Measurements from ENCODE around the gene DAW1. TPM values are rescaled to one million over a fixed set of nuclear protein-coding genes. Genes with fewer than 3 reads are reported as not detected.
"Not testable (repeated sequence)": the region's sequence is repeated elsewhere in the genome, so short reads cannot be mapped to it uniquely, and the experiment has no call there.

The DAW1 gene
- total and polyA plus RNA-seq, 2 of the 13 experiments (the other 11 are each of a cell fraction or from before 2014, with no cell fraction given): not detected

DNA sequence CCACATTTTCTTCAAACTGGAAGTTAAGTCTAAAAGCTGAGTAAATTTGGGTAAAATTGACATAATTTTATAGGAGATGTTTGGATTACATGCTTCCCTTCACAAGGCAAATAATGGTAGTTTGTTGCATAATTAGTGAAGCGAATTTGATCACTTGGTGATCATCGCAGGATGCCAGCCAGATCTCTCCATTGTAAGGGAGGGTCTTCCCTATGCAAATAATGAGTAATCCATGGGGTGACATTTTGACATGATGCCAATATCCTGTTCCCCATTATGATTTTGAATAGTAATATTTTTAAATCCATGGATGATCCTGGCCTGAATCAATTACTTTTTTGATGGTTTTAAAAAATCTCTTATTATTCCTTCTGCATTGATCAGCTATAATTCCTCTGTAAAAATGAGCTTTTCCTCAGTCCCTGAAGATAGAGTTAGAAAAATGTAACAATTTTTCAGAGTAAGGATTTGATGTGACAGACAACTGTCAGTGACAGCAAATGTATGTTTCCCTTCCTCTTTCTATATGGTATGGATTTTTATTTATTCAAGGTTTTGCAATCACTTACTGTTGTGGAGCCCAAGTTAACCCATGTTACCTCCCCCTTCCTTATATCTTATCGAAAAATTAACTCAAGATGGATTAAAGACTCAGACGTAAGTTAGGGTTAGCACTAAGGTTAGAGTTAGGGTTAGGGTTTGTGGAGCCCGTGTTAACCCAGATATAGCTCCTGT is 36.3 kb upstream of the DAW1 start:
- H3K27ac ChIP-seq (ENCODE audit: extremely low read length, insufficient read depth, low read length): no peak overlapping the region
- H2AFZ ChIP-seq (ENCODE audit: low read length): no peak overlapping the region
- intact Hi-C loops (cut with micrococcal nuclease; ENCODE audit: unreplicated experiment) (no loop called here), in situ Hi-C loops (cut with HindIII; ENCODE audit: extremely low pct_ligation_motif_present, low pct_unique_long_range_greater_than_20kb) (no loop called here)
- no peaks in the 10 kb centered on the region for H3K9me3 ChIP-seq (ENCODE audit: low read length)
- 56% methylated on average over 5 of the region's 5 CpGs for WGBS (ENCODE audit: low lambda C conversion rate)
- FAIRE-seq (no peak), DNase-seq (ENCODE audit: low spot score) (no peak), ATAC-seq (no peak)
- TF ChIP-seq KAT2B (IDR thresholded peaks at IDR 0.05; ENCODE audit: borderline replicate concordance, low read depth, low read length): no peak
- TF ChIP-seq ATF1 (CRISPR knock-in tag; IDR thresholded peaks at IDR 0.05): 0 out of 2 replicates have a peak, but pooled peaks have one; percentile 11
- H3K4me1 ChIP-seq (ENCODE audit: insufficient read depth, low read length): peaks cover 12% of the 10 kb centered on the region
- no peaks in the 10 kb centered on the region for H4K20me1 ChIP-seq (ENCODE audit: insufficient read depth, low read length)
- POLR2A ChIA-PET: interaction anchor here (0.6 to 1.0 kb wide), 2 partner anchors 8 to 14 kb away, joined by 3 read pairs; no protein-coding TSS in a partner anchor
- CTCF ChIA-PET (ENCODE audit: low intra/inter-chr PET ratio, low total read pairs): no interaction called here
- no peaks in the 10 kb centered on the region for H3K27me3 ChIP-seq (ENCODE audit: control insufficient read depth in 1 of 2, insufficient read depth in 2 of 2, low read length in 2 of 2)
- no peak overlapping the region for H3K4me3 ChIP-seq (replicated peaks in 1 of 3; ENCODE audit: insufficient read depth in 1 of 3, low read depth in 2 of 3, low read length in 3 of 3)
- no peaks in the 10 kb centered on the region for H3K36me3 ChIP-seq (replicated peaks in 1 of 2; ENCODE audit: control insufficient read depth in 1 of 2, insufficient read depth in 2 of 2, low read length in 2 of 2)
- H3K9ac ChIP-seq (ENCODE audit: insufficient read depth, low read depth, low read length): no peak overlapping the region
- no TSS peak for BruUV-seq (replicated peaks)
- no peaks in the 10 kb centered on the region for H3K79me2 ChIP-seq (ENCODE audit: insufficient read depth, low read length)
- no peak overlapping the region for H3K4me2 ChIP-seq (ENCODE audit: low read depth, low read length)

DNA sequence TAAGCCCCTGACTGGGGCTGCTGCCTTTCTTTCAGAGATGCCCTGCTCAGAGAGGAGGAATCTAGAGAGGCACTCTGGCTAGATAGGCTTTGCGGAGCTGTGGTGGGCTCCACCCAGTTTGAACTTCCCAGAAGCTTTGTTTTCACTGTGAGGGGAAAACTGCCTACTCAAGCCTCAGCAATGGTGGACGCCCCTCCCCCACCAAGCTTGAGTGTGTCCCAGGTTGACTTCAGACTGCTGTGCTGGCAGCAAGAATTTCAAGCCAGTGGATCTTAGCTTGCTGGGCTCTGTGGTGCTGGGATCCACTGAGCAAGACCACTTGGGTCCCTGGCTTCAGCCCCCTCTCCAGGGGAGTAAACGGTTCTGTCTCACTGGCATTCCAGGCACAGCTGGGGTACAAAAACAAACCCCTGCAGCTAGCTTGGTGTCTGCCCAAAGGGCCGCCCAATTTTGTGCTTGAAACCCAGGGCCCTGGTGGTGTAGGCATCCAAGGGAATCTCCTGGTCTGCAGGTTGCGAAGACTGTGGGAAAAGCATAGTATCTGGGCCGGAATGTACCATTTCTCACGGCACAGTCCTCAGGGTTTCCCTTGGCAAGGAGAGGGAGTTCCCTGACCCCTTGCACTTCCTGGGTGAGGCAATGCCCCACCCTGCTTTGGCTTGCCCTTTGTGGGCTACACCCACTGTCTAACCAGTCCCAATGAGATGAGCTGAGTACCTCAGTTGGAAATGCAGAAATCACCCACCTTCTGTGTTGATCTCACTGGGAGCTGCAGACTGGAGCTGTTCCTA is 31.9 kb upstream of the DAW1 start:
- H3K9me3 ChIP-seq (ENCODE audit: low read length); H3K79me2 ChIP-seq (ENCODE audit: insufficient read depth, low read length); in situ Hi-C loops (cut with HindIII; ENCODE audit: extremely low pct_ligation_motif_present, low pct_unique_long_range_greater_than_20kb); H3K27ac ChIP-seq (ENCODE audit: extremely low read length, insufficient read depth, low read length); H3K27me3 ChIP-seq (ENCODE audit: control insufficient read depth in 1 of 2, insufficient read depth in 2 of 2, low read length in 2 of 2); ATAC-seq; POLR2A ChIA-PET; BruUV-seq (replicated peaks); intact Hi-C loops (cut with micrococcal nuclease; ENCODE audit: unreplicated experiment); H4K20me1 ChIP-seq (ENCODE audit: insufficient read depth, low read length); H2AFZ ChIP-seq (ENCODE audit: low read length); DNase-seq (ENCODE audit: low spot score); FAIRE-seq; CTCF ChIA-PET (ENCODE audit: low intra/inter-chr PET ratio, low total read pairs); H3K36me3 ChIP-seq (replicated peaks in 1 of 2; ENCODE audit: control insufficient read depth in 1 of 2, insufficient read depth in 2 of 2, low read length in 2 of 2); H3K9ac ChIP-seq (ENCODE audit: insufficient read depth, low read depth, low read length): not testable (repeated sequence)
- H3K4me1 ChIP-seq (ENCODE audit: insufficient read depth, low read length): peaks cover 11% of the 10 kb centered on the region
- peak overlapping the region; percentile 38 for H3K4me2 ChIP-seq (ENCODE audit: low read depth, low read length)
- WGBS (ENCODE audit: low lambda C conversion rate): 36% methylated on average over 7 of the region's 7 CpGs
- H3K4me3 ChIP-seq (replicated peaks in 1 of 3; ENCODE audit: insufficient read depth in 1 of 3, low read depth in 2 of 3, low read length in 3 of 3): peak overlapping the region in 1 of 3 experiments; percentile 13; a peak in 1 of 6 replicates
- TF ChIP-seq SALL1 (CRISPR knock-in tag; IDR thresholded peaks at IDR 0.05) (0 out of 2 replicates have a peak, but pooled peaks have one; percentile 8), BORCS8-MEF2B (CRISPR knock-in tag; IDR thresholded peaks at IDR 0.05) (0 out of 2 replicates have a peak, but pooled peaks have one; percentile 39), RARA (CRISPR knock-in tag; IDR thresholded peaks at IDR 0.05) (peak; percentile 83)
- TF ChIP-seq, protein P1, sequence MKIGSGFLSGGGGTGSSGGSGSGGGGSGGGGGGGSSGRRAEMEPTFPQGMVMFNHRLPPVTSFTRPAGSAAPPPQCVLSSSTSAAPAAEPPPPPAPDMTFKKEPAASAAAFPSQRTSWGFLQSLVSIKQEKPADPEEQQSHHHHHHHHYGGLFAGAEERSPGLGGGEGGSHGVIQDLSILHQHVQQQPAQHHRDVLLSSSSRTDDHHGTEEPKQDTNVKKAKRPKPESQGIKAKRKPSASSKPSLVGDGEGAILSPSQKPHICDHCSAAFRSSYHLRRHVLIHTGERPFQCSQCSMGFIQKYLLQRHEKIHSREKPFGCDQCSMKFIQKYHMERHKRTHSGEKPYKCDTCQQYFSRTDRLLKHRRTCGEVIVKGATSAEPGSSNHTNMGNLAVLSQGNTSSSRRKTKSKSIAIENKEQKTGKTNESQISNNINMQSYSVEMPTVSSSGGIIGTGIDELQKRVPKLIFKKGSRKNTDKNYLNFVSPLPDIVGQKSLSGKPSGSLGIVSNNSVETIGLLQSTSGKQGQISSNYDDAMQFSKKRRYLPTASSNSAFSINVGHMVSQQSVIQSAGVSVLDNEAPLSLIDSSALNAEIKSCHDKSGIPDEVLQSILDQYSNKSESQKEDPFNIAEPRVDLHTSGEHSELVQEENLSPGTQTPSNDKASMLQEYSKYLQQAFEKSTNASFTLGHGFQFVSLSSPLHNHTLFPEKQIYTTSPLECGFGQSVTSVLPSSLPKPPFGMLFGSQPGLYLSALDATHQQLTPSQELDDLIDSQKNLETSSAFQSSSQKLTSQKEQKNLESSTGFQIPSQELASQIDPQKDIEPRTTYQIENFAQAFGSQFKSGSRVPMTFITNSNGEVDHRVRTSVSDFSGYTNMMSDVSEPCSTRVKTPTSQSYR (CRISPR knock-in tag; IDR thresholded peaks at IDR 0.05; ENCODE audit: borderline replicate concordance): peak; percentile 72; the same call in 1 of the 2 replicates
- TF ChIP-seq, protein P2, sequence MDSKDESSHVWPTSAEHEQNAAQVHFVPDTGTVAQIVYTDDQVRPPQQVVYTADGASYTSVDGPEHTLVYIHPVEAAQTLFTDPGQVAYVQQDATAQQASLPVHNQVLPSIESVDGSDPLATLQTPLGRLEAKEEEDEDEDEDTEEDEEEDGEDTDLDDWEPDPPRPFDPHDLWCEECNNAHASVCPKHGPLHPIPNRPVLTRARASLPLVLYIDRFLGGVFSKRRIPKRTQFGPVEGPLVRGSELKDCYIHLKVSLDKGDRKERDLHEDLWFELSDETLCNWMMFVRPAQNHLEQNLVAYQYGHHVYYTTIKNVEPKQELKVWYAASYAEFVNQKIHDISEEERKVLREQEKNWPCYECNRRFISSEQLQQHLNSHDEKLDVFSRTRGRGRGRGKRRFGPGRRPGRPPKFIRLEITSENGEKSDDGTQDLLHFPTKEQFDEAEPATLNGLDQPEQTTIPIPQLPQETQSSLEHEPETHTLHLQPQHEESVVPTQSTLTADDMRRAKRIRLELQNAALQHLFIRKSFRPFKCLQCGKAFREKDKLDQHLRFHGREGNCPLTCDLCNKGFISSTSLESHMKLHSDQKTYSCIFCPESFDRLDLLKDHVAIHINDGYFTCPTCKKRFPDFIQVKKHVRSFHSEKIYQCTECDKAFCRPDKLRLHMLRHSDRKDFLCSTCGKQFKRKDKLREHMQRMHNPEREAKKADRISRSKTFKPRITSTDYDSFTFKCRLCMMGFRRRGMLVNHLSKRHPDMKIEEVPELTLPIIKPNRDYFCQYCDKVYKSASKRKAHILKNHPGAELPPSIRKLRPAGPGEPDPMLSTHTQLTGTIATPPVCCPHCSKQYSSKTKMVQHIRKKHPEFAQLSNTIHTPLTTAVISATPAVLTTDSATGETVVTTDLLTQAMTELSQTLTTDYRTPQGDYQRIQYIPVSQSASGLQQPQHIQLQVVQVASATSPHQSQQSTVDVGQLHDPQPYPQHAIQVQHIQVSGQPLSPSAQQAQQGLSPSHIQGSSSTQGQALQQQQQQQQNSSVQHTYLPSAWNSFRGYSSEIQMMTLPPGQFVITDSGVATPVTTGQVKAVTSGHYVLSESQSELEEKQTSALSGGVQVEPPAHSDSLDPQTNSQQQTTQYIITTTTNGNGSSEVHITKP (CRISPR knock-in tag; IDR thresholded peaks at IDR 0.05; ENCODE audit: low read depth): peak; percentile 96

Measured in HepG2 (cell line).